GM21515 (cell line): ENCODE results near the gene SRSF7.
"Not testable (repeated sequence)": the region's sequence is repeated elsewhere in the genome, so short reads cannot be mapped to it uniquely, and the experiment has no call there.

Experiments
- ATAC-seq: cut with Tn5 transposase; IDR thresholded peaks from one replicate; pipeline ENCODE4 v1.9.1; 2021; ENCODE audit not compliant: unreplicated experiment

The SRSF7 gene

DNA sequence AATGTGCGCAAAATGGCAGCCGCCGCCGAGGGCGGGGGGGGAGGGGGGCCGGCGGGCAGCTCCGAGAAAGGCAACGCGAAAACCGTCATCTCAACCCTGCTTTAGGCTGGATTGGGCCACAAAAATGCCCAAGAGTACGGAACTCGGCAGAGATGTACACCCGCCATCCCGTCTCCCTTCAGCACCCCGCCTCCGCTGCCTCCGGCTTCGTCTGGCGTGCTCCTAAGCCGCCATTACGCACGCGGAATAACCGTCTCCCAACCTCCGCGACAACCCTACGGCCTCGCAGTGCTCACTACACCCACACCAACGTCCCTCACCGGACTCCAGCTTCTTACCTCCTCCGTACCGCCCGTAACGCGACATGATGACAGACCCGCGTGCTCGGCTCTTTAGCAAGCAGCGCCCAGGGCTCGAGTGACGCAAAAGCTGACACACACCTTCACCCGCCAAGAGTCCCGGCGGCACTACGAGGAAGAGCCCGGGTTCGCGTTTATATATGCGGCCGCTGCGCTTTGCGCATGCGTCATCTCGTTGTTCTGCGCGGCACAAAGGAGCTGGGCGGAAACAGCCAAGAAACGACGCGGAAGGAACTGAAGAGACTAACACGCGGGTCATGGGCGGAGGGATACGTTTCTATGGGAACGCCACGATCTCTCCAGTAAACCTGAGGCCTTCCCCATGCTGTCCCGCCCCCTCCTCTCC, at the start of gene SRSF7:
Gene SRSF7, minus strand, starts transcription at position 471 of the 705 bp plus-strand sequence. Its CDS starts 105 bp downstream, at position 366.
- ATAC-seq, result peak; percentile 84

DNA sequence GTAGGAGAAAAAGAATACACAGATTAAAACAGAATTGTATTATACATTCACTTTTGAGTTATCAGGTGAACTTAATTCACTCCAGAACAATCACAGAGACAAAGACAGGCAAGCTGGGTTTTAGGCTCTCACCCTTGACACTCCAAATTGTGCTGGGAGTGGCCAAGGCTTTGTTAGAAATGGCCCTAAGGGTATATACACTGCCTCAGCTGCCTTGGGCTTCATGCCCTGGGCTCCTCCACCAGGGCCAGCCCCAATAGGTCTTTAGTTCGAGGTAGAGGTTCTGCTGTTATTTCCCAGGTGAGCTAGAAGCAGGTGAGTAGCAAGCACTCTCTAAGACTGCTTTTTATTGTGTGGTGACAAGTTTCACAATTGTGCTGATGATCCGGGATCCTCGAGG, 46.8 kb upstream of the SRSF7 start:
- ATAC-seq, result no peak

DNA sequence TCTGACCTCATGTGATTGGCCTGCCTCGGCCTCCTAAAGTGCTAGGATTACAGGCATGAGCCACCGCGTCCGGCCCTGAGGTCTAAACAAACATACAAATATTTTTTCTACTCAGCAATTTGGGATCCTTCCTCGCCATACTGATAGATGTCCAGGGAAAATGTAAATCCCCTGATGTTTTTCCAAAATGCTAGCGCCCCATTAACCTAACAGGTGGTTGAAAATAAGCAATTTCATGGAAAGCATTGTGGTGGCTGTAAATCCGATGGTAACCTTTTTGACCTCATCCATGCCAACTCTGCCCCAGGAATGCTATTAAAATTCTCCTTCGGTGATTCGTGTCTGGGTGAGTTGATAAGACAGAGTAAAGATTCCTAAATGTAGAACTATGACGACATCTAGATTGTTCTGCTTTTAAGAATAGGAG, 46.1 kb upstream of the SRSF7 start:
- ATAC-seq, result no peak

DNA sequence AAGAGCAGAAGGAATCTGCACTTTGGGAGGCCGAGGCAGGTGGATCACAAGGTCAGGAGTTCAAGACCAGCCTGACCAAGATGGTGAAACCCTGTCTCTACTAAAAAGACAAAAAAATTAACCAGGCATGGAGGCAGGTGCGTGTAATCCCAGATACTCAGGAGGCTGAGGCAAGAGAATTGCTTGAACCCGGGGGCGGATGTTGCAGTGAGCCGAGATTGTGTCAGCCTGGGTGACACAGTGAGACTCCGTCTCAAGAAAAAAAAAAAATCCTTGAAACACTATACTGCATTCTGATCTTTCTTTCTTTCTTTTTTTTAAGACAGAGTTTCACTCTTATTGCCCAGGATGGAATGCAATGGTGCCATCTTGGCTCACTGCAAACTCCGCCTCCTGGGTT, 43.9 kb upstream of the SRSF7 start:
- not testable (repeated sequence) for ATAC-seq

DNA sequence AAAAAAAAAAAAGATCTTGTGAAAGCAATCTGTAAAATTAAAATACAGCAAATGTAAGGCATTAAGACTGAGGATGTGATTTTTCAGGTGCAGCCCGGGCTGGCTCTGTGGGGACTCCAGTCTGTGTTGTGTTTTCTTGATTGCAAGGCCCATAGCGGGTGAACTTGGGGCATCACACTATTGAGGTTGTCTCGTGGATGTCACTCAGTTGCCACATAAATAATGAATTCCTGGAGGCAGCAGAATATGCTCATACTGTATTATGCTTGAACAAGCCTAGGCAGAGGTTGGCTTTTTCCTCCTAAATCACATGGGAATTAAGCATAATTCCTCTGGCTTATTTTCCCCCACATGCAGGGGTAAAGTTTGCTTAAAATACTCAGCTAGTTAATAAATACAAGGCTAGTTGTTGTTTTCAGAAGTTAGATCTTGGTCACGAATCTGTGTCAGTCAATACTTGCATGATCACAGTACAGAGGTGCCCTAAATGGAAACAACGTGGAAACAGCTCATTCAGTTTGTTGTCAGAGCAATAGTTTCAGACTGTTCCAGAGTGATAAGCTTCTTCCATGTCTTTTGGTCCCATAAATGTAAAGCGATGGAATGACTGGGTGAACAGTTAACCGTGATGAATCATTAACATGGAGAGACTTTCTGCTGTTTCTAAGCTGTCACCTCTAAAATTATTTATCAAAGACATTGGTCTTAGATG, 43.2 kb upstream of the SRSF7 start:
- no peak for ATAC-seq

DNA sequence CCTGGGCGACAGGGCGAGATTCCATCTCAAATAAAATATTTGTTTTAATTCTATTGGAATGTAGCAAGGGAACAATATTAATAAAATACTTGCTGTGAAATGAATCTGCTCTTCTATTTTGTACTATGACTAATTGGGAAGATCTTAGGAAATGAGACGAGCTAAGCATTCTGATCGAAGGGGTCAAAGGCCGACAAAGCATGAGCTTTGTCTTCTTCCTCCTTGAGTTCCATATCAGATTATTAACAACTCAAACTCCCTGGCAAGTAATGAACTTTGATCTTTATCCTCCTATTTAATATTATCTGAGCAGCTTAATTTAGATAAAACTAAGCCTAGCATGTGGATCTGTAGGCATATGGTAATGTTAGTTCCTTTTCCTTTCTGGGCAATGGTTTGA, 42.4 kb upstream of the SRSF7 start:
- no peak for ATAC-seq

DNA sequence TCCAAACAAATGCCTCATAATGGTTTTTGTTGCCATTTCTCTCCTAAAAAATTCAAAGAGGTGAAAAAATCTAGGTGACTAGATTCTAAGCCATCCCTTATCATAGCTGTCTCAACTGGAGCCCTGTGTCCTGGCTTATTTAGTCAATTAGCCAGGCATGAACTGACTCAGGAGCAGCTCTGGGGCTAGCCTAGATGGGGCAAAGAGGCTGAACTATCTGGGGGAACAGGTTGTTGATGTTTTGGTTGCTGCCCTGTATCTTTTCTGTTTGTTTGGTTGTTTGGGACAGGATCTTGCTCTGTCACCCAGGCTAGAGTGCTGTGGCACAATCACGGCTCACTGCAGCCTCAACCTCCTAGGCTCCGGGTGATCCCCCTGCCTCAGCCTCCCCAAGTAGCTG, 41.6 kb upstream of the SRSF7 start:
- ATAC-seq, result no peak

DNA sequence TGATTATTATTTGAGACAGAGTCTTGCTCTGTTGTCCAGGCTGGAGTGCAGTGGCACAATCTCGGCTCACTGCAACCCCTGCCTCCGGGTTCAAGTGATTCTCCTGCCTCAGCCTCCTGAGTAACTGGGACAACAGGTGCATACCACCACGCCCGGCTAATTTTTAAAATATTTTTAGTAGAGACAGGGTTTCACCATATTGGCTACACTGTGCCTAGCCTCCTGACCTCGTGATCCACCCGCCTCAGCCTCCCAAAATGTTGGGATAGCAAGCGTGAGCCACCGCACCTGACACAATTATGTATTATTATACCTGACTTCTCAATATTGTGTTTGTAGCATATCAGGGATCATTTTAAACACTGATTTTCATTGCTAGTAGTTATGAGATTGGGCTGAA, 41.2 kb upstream of the SRSF7 start:
- ATAC-seq, result not testable (repeated sequence)

DNA sequence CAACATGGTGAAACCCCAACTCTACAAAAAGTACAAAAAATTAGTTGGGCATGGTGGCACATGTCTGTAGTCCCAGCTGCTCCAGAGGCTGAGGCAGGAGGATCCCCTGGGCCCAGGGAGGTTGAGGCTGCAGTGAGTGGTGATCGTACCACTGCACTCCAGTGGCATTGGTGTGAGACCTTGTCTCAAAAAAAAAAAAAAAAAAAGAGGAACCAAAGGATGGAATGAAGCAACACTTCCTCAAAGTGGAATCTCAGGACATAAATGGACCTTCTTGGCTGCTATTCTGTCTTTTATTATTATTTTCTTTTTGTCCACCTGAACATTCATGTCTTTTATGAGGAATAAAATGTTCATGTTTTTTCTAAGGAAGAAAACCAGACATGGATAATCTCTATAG, 40.6 kb upstream of the SRSF7 start:
- ATAC-seq, result no peak

DNA sequence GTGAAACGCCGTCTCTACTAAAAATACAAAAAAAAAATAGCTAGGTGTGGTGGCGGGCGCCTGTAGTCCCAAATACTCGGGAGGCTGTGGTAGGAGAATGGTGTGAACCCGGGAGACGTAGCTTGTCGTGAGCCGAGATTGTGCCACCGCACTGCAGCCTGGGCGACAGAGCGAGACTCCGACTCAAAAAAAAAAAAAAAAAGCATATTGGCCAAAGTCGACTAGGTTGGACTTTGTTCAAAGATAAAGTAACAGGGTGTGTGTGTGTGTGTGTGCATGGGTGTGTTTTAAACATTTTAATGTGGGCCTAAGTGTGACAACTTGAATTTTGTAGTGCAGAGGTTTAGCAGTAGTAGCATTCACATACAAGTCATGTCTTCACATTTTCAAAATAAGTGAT, 38.5 kb upstream of the SRSF7 start:
- no peak for ATAC-seq

DNA sequence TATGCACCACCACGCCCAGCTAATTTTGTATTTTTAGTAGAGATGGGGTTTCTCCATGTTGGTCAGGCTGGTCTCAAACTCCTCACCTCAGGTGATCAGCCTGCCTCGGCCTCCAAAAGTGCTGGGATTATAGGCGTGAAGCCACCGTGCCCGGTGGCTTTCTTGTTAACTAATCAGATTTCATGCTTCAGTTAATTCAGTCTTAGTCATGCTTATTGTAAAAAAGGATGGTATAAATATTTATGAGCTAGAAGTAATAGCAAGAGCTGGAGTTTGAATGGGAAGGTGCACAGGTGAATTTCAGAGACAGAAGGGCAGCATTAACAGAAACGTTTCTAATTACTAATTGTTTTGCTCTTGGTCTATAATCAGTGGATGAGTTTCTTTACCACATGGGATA, 37.1 kb upstream of the SRSF7 start:
- no peak for ATAC-seq

DNA sequence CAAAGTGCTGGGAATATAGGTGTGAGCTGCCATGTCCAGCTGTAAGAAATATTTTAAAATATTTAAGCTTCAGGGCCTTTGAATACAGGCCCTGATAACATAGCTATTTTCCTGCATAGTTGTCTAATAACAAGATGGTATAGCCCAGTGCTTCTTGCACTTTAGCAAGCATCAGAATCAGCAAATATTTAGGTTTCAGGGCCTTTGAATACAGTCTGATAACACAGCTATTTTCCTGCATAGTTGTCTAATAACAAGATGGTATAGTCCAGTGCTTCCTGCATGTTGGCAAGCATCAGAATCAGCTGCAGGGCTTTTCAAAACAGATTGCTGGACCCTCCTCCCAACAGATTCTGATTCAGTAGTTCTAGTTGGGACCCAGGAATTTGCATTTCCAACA, 32.4 kb upstream of the SRSF7 start:
- no peak for ATAC-seq

DNA sequence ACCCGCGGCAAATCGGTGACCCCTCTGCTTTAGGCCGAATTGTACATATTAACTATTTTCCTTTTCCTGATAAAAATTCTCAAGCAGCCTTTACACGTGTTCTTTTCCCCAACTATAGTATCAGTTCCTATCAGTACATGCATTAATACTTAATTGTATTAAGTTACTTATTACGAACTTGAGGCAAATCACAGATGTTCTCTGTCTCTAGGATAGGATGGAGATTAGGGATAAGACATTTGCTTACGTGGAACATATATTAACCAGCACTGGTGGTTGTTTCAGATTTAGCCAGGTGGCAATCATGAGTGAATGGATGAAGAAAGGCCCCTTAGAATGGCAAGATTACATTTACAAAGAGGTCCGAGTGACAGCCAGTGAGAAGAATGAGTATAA, 27.5 kb upstream of the SRSF7 start:
- no peak for ATAC-seq

DNA sequence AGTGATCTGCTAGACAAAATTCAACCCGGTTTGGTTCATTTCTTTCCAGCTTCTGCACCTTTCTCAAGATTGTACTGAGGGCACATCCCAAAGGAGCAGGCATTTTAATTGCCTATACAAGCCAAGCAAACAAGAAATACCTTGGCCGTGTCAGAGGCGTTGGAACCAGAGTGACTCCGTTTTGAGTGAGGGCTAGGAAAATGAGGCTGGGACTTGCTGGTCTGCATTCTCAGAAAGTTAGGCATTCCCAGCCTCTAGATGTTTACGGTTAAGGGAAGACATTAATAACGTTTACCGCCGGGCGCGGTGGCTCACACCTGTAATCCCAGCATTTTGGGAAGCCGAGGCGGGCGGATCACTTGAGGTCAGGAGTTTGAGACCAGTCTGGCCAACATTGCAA, 25.4 kb upstream of the SRSF7 start:
- ATAC-seq, result no peak

DNA sequence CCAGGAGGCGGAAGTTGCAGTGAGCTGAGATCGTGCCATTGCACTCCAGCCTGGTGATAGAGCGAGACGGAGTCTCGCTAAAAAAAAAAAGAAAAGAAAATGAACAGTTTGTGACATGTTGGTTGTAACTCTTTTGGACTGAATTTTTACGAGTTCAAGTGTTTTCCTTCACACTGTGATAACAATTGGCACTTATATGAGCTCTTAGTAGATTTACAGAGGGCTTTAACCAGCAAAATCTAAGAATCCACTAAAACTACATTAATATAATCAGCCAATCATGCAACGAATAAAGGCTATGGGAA, 24.7 kb upstream of the SRSF7 start:
- no peak for ATAC-seq

DNA sequence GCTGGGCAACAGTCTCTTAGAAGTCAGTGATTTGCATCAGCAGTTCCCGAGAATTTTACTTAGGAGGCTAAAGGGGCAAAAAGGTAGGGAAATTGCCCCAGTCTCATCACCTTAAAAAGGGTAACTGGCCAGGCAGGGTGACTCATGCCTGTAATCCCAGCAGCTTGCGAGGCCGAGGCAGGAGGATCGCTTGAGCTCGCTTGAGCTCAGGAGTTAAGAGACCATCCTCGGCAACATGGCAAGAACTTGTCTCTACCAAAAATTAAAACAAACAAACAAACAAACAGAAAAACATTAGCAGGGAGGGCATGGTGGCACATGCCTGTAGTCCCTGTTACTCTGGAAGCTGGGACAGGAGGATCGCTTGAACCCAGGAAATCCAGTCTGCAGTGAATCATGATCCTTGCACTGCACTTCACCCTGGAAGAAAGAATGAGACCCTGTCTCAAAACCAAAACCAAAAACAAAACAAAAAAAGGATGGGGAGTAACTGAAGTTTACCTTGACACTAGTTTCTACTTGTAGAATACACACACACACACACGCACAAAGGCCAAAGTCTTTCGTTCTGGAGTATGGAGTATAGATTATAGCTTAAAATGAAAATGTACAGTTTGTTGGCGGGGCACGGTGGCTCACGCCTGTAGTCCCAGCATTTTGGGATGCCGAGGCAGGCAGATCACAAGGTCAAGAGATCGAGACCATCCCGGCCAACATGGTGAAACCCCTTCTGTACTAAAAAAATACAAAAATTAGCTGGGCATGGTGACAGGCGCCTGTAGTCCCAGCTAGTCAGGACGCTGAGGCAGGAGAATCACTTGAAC, 24.1 kb upstream of the SRSF7 start:
- ATAC-seq, result no peak

DNA sequence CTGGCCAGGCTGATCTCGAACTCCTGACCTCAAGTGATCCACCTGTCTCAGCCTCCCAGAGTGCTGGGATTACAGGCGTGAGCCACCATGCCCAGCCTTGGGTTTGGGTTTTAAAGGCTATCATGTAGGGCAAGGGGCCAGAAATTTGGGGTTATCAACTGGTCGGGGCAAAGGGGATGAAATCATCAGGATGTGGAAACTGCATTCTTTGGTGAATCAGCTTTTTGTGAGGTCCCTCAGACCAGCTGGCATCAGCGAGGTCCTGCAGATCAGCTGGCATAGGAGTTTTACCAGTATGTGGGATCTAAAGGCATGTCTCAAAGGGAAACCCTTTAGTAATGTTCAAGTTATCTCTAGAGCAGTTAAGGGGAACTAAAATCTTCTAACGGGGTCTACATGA, 20.5 kb upstream of the SRSF7 start:
- no peak for ATAC-seq

DNA sequence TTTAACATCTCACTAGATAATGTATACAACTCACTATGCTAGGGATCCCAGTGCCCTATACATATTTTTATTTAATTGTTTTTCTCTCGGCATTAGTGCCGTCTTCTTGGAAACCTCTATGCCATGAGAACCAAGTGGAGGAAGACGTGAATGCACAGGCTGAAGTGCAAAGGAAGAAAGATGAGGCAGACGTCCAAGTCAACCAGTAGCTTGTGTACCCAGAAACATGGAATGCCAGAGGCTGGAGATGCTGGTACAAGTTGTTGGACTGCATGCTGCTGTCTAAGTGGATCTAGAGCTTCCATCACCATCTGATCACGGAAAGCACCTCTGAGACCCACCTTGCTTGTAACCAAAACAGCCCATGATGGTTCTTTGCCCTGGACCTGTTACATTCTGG, 14.4 kb upstream of the SRSF7 start:
- no peak for ATAC-seq

DNA sequence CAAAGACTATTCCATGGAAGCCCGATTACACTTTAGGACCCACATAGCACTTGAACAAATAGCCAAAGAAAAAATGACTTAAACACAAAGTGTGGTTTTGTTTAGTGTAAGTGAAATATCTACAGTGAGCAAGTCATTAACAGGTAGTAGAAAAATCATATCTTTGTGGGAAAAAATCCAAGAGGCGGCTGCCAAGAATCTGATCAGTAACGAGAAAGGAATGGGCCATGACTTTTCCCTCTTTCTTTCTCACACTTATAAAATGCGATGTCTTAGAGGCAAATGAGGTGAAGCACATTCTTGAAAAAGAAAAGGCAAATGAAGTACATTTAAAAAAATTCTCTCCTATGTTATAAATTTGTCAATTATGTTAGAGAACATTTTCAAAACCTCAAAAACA, 14.0 kb upstream of the SRSF7 start:
- no peak for ATAC-seq

DNA sequence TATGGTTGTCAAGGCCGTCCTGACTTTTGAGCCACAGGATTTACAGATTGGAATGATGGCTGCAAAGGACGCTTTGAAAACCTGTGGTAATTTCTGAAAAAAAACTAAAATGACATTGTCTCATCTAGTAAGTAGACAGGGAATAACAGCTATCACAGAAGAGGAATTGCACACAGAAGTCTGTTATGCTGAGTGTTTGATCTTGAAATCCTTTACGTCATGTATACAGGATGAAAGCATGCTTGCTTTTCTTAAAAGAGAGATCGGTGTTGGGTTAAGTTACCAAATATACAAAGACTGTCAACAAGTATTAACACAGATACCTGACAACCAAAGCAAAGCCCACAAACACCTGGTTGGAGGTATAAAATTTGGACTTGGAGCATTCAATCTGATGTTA, 12.6 kb upstream of the SRSF7 start:
- ATAC-seq, result no peak

DNA sequence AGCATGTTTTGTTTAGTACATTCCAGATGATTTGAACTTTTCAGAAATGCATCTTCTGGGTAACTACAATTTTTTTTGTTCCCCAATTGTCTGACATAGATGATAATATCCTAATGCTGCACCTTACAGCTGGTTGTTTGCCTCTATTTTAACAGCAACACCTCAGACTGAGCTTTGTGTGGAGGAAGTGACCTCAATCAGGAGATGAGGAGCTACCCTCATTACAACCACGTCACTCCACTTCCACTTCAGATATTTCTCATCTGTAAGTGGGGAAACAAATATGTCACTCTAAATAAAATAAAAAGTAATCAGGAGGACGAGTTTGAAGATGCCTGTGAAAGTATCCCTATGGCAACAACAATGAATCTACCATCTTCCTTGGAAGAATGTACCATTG, 12.1 kb upstream of the SRSF7 start:
- ATAC-seq, result no peak

DNA sequence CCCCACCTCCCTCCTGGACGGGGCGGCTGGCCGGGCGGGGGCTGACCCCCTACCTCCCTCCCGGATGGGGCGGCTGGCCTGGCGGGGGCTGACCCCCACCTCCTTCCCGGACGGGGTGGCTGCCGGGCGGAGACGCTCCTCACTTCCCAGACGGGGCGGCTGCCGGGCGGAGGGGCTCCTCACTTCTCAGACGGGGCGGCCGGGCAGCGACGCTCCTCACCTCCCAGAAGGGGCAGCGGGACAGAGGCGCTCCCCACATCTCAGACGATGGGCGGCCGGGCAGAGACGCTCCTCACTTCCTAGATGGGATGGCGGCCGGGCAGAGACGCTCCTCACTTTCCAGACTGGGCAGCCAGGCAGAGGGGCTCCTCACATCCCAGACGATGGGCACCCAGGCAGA, 4.7 kb upstream of the SRSF7 start:
- not testable (repeated sequence) for ATAC-seq
